Measurements from ENCODE around the gene KCNK15.
A peak's percentile ranks its signal among the peaks of the same experiment; 100 is the strongest.
"Not testable (repeated sequence)": the region's sequence is repeated elsewhere in the genome, so short reads cannot be mapped to it uniquely, and the experiment has no call there.

KCNK15 gene

DNA sequence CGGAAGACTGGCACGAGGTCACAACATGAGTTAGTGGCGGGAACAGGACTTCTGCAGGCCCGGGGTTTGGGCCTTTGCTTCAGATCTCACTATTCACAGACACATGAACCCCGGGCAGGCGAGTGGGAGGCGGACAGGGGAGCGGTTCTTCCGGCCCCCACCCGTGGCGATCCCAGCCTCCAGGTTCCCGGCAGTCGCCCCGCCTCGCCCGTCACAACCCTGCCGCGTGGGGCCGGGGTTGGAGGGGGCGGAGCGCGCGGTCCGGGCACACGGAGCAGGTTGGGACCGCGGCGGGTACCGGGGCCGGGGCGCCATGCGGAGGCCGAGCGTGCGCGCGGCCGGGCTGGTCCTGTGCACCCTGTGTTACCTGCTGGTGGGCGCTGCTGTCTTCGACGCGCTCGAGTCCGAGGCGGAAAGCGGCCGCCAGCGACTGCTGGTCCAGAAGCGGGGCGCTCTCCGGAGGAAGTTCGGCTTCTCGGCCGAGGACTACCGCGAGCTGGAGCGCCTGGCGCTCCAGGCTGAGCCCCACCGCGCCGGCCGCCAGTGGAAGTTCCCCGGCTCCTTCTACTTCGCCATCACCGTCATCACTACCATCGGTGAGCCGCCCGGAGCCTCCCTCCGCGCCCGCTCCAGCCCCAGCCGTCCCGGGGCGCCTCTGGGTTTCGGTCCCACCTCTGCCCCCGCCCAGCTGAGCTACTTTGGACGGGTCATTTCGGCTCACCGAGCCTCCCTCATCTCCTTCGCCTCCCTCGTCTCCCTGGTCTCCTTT is at the start of gene KCNK15:
Gene KCNK15 (plus strand): TSS at position 268 of the 769 bp plus-strand sequence. CDS start 46 bp downstream, at position 314.
- peak; percentile 26 for DNase-seq (ENCODE audit: low read depth)

DNA sequence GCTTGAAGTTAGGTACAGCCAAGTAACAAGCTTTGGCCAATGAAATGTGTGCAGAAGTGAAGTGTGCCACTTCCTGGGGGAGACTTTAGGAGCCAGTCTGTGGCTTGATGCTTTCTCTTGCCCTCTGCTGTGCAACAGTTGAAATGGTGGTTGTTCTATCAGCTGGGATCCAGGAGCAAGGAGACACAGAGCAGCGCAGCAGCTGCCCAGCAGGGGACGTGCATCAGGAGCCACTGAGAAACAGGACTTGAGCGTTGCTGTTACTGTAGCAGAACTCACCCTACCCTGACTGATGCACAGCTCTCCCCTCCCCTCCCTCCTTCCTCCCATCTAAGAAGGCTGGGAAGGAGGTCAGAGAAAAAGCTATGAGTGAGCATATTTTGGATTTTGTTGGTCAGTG is 49.4 kb upstream of the KCNK15 start:
- no peak for DNase-seq (ENCODE audit: low read depth)

DNA sequence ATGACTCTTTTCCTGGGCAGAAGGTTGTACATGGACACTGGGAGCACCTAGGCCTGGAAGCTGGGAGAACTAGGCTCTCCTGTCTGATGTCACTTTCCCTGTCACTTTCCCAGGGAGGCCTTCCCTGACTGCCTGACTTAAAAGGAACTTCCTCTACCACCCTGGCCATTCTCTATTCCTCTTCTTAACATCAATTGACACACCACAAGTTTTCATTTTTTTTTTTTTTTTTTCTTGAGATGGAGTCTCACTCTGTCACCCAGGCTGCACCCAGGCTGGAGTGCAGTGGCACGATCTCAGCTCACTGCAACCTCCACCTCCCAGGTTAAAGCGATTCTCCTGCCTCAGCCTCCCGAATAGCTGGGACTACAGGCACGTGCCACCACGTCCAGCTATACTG is 48.6 kb upstream of the KCNK15 start:
- not testable (repeated sequence) for DNase-seq (ENCODE audit: low read depth)

DNA sequence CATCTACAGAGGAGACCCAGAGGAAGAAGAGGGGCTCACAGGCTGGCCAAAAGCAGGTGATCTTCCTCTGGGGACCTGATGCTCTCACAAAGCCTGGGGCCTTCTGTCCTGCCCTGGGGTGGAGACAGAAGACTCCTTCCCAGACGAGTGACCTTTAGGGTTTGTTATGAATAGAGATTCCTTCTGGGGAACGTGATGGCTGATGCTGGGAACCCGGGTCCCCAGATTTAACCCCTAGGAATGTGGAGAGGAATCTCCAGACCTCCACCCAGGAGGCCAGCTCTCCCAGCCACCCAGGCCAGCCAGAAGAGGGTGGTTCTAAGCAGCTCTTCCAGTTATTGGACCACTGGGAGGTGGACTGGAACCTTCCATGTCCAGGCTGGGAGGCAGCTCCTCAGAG is 47.3 kb upstream of the KCNK15 start:
- no peak for DNase-seq (ENCODE audit: low read depth)

- no peak for DNase-seq (ENCODE audit: low read depth)
These were observed 45.4 kb upstream of the KCNK15 start for GRCh38 chr20:44700306-44700705.

DNA sequence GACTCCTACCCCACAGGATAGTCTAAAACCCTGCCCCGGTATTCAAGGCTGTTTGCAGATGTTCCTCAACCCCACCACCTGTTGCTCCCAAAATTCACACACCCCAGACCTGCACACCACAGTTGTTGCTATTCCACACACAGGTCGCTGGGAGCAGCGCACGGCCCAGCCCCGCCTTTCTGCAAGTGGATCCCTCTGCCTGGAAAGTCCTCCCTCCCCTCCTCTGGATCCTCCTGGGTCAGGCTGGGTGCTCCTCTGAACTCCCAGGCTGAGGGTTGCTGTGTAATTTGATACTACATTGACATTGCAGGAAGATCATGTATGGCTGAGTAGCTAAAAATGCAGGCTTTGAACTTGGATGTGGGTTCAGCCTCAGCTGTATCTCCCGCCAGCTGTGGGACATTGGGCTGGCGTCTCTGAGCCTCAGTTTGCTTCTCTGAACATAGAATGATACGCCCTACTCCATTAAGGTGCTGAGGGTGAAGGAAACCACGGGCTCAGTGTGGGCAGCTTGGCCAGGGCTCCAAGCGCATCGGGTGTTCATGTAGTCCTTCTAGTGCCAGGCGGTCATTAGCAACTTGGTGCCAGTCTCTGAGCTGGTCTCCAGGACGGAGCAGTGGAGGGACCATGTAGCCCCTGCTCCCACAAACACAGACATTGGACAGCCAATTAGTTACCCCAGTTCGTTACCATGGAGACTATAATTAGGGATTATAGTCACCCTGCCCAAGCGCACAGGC is 44.4 kb upstream of the KCNK15 start:
- DNase-seq (ENCODE audit: low read depth), result peak; percentile 49

- DNase-seq (ENCODE audit: low read depth), result no peak
These were observed 43.8 kb upstream of the KCNK15 start for GRCh38 chr20:44701858-44702256.

- DNase-seq (ENCODE audit: low read depth), result peak; percentile 95
These were observed 42.9 kb upstream of the KCNK15 start for GRCh38 chr20:44702776-44703175.

- no peak for DNase-seq (ENCODE audit: low read depth)
These were observed 42.3 kb upstream of the KCNK15 start for GRCh38 chr20:44703183-44703925.

DNA sequence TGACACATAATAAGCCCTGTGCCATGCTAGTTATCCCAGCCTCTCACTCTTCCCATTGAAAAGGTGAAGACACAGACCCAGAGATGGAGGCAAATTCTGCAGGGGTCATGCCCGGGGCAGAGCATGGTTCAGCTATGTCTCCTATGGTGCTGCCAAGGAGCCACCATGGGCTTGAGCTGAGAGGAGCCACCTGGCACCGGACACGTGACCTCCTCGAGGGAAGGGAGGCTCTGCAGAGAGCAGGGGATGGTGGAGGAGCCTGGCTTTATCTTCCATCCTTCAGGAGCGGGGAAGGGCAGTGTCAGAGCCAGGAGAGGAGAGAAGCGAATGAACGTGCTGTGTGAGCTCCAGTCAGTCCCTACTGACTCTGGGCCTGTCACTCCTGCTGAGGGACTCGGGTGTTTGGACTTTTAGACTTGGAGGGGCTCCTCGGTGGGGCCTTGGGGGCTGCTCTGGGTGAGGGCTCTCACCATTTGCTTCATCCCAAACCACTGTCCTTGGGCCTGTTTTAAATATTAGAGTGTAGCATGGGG is 41.6 kb upstream of the KCNK15 start:
- DNase-seq (ENCODE audit: low read depth), result no peak

GRCh38 chr20:44704551-44704971 is 41.1 kb upstream of the KCNK15 start:
- DNase-seq (ENCODE audit: low read depth), result peak; percentile 54

GRCh38 chr20:44705364-44706094 is 40.1 kb upstream of the KCNK15 start:
- no peak for DNase-seq (ENCODE audit: low read depth)

- DNase-seq (ENCODE audit: low read depth), result no peak
These were observed 39.2 kb upstream of the KCNK15 start for GRCh38 chr20:44706301-44707017.

- DNase-seq (ENCODE audit: low read depth), result no peak
These were observed 38.6 kb upstream of the KCNK15 start for GRCh38 chr20:44707018-44707579.

GRCh38 chr20:44709380-44709779 is 36.3 kb upstream of the KCNK15 start:
- no peak for DNase-seq (ENCODE audit: low read depth)

DNA sequence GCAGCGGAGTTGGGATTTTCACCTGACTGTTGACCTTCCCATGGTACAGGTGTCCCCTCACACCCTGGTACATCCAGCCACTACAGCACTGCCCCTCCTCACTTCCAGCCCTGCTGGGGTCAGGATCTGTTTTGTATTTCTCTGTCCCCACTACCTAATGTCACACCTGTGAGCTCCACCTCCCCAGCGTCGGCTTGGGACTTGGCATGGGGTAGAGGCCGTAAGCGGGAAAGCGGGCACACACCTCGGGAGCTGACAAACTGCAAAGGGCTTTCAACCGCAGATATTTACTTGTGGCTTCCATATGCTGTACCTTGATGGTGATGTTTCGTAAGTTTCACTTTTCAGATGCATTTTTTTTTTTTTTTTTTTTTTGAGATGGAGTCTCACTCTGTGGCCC is 35.9 kb upstream of the KCNK15 start:
- DNase-seq (ENCODE audit: low read depth), result no peak

GRCh38 chr20:44711237-44711636 is 34.4 kb upstream of the KCNK15 start:
- DNase-seq (ENCODE audit: low read depth), result no peak

GRCh38 chr20:44714102-44714700 is 31.5 kb upstream of the KCNK15 start:
- no peak for DNase-seq (ENCODE audit: low read depth)

DNA sequence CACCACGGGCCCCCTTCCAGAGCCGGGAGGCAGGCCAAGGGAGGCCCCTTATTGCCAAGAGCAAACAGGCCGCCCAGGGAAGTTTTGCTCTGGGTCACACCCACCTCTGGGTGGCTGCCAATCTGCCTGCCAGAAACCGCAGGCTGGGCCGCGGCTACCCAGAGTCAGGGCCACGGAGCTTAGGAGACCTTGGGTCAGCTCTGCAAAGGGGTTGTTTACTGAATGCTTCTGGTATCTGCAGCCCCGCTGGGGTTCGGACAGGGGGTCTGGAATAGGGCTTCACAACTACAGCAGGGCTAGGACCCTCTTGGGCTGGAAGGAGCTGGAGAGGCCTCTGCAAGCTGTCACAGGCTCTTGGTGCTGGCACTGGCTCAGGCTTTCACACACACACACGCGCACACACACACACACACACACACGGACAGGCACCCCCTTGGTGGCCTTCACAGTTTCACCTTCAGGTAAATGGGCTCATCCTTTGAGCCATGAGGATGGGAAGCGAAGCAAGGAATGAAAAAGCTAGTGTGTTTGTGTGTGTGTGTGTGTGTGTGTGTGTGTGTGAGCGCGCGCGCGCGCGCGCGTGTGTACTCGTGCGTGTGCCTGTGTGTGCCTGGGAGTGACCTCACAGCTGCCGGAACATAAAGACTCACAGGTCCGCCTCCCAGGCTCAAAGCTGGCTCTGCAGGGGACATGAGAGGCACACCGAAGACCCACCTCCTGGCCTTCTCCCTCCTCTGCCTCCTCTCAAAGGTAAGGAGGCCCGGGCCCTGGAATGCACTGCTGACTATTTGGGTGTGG is 30.8 kb upstream of the KCNK15 start, which contains the start of gene CCN5:
Gene CCN5 (plus strand): TSS at position 669 of the 798 bp plus-strand sequence. CDS start 22 bp downstream, at position 691.
- DNase-seq (ENCODE audit: low read depth), result peak; percentile 78

All from iris pigment epithelial cell (primary cell).